Lower lobe of right lung (tissue), 2 donors: ENCODE data around the gene NPW. TPM values are rescaled to one million over a fixed set of nuclear protein-coding genes. Genes with fewer than 3 reads are reported as not detected.
A peak's percentile ranks its signal among the peaks of the same experiment; 100 is the strongest.

ENCODE experiments used
- ATAC-seq, 2 donors: fragments of 200-7000 bp; cut with Tn5 transposase; one replicate each; pipeline ENCODE4 v1.9.1; 2020 to 2022; ENCODE audit warnings: mild to moderate bottlenecking in 2 of 2, moderate library complexity in 2 of 2
- DNase-seq: peaks from one replicate; pipeline ENCODE4 v3.0.0-alpha.2; 2020
- H3K27ac ChIP-seq: fragments of 200-600 bp; one replicate; pipeline ENCODE4 v1.8.0; 2022
- H3K27me3 ChIP-seq: fragments of 200-600 bp; one replicate; pipeline ENCODE4 v1.8.0; 2022; ENCODE audit warnings: low read depth
- H3K36me3 ChIP-seq: fragments of 200-600 bp; one replicate; pipeline ENCODE4 v1.8.0; 2022; ENCODE audit warnings: mild to moderate bottlenecking
- H3K4me1 ChIP-seq: fragments of 200-600 bp; one replicate; pipeline ENCODE4 v1.8.0; 2022
- H3K4me3 ChIP-seq: fragments of 200-600 bp; one replicate; pipeline ENCODE4 v1.8.0; 2022; ENCODE audit warnings: mild to moderate bottlenecking
- H3K9me3 ChIP-seq: fragments of 200-600 bp; one replicate; pipeline ENCODE4 v1.8.0; 2022
- intact Hi-C: fragments of 100-400 bp; cut with DNase I; formaldehyde crosslinking; loops from one replicate; pipeline ENCODE4 v1.11.0; 2022
- total RNA-seq: library from RNA; stranded (reverse); fragmentation: NEBNext Ultra II Directional; extraction: Animal tissue kit (Norgen Biotek cat#: 25700); gene quantifications from one replicate; pipeline ENCODE4 v1.2.1, GENCODE V29; 2021
- TF ChIP-seq, protein P1 (sequence below): fragments of 200-600 bp; IDR thresholded peaks from one replicate; pipeline ENCODE4 v1.8.0; 2022; ENCODE audit warnings: antibody characterized with exemption, mild to moderate bottlenecking
- donor health status: DM: no; HTN: yes; CAD: no; lungs with severe emphysema.

The NPW gene
- total RNA-seq, 1 donor from 2014 or later: not detected

DNA sequence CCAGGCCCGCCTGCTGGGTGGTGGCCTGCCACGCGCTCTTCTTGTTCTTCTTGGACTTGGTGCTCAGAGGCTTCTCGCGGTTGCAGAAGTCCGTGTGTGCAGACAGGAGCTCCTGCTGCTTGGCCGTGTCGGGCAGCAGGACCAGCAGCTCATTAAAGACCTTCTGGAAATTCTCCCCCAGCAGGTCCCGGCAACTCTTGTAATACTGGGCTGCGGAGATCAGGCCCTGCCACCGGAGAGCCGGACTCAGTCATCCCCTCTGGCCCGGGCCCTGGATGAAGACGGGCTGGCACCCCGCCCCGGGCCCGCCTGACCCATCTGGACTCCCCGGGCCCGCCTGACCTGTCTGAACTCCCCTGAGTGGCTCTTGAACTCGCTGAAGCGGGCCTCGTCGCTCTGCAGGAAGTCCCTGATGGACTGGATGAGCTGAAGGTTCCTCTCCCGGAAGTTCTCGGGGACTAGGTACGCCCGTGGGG is 21.2 kb upstream of the NPW start:
- H3K36me3 ChIP-seq: peaks cover 71% of the 10 kb centered on the region
- DNase-seq (peak; percentile 41), ATAC-seq (no peak)
- H3K4me3 ChIP-seq: no peak overlapping the region
- TF ChIP-seq, protein P1, sequence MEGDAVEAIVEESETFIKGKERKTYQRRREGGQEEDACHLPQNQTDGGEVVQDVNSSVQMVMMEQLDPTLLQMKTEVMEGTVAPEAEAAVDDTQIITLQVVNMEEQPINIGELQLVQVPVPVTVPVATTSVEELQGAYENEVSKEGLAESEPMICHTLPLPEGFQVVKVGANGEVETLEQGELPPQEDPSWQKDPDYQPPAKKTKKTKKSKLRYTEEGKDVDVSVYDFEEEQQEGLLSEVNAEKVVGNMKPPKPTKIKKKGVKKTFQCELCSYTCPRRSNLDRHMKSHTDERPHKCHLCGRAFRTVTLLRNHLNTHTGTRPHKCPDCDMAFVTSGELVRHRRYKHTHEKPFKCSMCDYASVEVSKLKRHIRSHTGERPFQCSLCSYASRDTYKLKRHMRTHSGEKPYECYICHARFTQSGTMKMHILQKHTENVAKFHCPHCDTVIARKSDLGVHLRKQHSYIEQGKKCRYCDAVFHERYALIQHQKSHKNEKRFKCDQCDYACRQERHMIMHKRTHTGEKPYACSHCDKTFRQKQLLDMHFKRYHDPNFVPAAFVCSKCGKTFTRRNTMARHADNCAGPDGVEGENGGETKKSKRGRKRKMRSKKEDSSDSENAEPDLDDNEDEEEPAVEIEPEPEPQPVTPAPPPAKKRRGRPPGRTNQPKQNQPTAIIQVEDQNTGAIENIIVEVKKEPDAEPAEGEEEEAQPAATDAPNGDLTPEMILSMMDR: no peak
- H3K27me3 ChIP-seq: no peaks in the 10 kb centered on the region
- peaks cover 15% of the 10 kb centered on the region for H3K4me1 ChIP-seq
- peak overlapping the region; percentile 49 for H3K27ac ChIP-seq
- intact Hi-C loops: no loop called here
- no peaks in the 10 kb centered on the region for H3K9me3 ChIP-seq

DNA sequence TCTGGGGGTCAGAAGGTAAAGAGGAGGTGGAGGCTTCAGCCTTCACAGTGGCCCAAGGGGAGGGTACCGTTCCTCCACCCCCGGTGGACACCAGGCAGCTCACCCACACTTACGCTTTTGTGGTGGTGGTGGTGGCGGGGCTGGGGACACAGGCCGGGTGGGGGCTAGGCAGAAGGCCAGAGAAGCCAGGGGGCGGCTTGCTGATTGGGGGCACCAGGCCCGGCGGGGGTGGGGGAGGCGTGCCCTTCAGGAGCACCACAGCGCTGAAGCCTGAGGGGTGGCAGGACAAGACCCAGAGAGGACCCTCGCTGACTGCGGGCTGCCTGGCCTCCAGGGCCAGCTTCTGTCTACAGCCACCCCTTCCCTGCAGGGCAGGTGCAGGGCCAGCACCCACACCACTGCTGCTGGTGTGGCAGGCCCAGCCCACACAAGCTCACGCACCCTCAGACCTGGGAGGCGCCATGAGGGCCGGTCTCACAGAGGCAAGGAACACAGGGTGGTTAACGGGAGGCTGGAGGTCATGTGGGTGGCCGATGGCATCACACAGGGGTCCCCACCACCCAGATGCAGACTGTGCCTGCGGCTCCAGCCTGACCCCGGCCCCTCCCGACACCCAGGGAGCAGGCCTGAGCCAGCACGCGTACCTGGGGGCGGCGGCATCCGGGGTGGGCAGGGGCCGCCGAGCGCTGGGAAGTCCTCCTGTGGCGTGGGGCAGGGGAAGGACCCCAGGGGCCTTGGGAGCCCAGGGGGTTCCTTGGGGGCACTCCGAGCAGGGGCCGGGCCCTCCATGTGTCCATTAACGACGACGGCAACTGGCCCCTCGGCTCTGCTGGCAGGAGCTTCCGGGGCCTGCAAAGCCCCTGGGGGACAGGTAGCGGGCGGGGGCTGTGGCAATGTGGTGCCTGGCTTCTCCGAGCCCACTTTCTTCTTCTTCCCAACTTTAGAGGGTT is 20.5 kb upstream of the NPW start:
- Histone ChIP-seq H3K27ac (no peak overlapping the region), H3K9me3 (no peaks in the 10 kb centered on the region), H3K36me3 (peaks cover 73% of the 10 kb centered on the region), H3K4me3 (no peak overlapping the region), H3K27me3 (no peaks in the 10 kb centered on the region), H3K4me1 (peaks cover 23% of the 10 kb centered on the region)
- TF ChIP-seq, protein P1: no peak
- no peak for ATAC-seq
- DNase-seq: peak; percentile 43
- intact Hi-C loops: no loop called here

DNA sequence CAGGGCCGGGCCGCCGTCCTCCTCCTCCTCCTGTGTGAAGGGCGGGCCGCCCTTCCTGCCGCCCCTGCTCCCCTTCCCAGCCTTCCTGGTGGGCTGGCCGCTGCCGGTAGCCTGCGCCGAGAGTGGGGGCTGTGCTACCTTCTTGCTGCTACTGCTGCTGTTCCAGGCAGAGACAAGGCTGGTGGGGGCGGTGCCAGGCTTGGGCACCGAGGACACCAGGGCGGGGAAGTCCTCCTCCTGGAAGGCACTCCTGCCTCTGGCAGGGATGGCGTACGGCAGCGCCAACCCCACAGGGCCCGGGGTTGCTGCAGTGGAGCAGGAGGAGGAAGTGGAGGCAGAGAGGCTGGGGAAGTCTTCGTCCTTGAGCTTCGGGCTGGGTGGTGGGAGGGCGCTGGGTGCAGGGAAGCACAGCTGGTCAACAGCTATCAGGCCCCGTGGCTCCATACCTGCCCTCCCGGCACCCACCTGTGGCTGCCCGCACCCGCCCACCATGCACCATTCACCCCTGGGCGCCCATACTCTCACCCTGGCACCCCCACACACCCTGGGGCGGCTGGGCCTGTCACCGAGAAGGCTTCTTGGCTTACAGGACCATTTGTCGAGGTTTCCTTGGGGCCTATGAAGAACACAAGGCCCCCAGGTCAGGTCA is 19.6 kb upstream of the NPW start:
- Histone ChIP-seq H3K4me3 (no peak overlapping the region), H3K9me3 (no peaks in the 10 kb centered on the region), H3K27ac (no peak overlapping the region), H3K4me1 (peaks cover 31% of the 10 kb centered on the region), H3K27me3 (no peaks in the 10 kb centered on the region), H3K36me3 (peaks cover 73% of the 10 kb centered on the region)
- ATAC-seq (no peak), DNase-seq (no peak)
- TF ChIP-seq, protein P1: no peak
- intact Hi-C loops: no loop called here

DNA sequence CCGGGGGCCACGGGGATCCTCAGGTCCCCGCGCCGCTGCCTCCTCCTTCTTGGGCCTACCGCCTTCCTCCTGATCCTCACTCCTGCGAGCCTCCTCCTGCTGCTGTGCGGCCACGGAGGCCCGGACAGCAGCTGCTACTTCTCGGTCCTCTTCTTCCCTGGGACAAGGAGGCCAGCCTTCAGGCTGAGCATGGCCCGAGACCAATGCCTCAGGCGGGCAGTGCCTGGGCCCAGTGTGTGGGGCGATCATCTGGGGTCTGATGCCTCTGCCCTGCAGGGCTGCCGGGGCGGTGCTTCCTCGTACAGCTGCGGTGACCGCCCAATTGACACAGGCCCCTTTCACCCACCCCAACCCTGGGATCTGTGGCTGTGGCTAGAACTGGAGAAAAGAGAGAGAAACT is 18.6 kb upstream of the NPW start:
- no peak for DNase-seq
- no peak overlapping the region for H3K4me3 ChIP-seq
- no peak for ATAC-seq
- intact Hi-C loops: no loop called here
- H3K9me3 ChIP-seq: no peaks in the 10 kb centered on the region
- no peak overlapping the region for H3K27ac ChIP-seq
- H3K27me3 ChIP-seq: no peaks in the 10 kb centered on the region
- H3K4me1 ChIP-seq: peaks cover 42% of the 10 kb centered on the region
- TF ChIP-seq, protein P1: no peak
- H3K36me3 ChIP-seq: peaks cover 73% of the 10 kb centered on the region

DNA sequence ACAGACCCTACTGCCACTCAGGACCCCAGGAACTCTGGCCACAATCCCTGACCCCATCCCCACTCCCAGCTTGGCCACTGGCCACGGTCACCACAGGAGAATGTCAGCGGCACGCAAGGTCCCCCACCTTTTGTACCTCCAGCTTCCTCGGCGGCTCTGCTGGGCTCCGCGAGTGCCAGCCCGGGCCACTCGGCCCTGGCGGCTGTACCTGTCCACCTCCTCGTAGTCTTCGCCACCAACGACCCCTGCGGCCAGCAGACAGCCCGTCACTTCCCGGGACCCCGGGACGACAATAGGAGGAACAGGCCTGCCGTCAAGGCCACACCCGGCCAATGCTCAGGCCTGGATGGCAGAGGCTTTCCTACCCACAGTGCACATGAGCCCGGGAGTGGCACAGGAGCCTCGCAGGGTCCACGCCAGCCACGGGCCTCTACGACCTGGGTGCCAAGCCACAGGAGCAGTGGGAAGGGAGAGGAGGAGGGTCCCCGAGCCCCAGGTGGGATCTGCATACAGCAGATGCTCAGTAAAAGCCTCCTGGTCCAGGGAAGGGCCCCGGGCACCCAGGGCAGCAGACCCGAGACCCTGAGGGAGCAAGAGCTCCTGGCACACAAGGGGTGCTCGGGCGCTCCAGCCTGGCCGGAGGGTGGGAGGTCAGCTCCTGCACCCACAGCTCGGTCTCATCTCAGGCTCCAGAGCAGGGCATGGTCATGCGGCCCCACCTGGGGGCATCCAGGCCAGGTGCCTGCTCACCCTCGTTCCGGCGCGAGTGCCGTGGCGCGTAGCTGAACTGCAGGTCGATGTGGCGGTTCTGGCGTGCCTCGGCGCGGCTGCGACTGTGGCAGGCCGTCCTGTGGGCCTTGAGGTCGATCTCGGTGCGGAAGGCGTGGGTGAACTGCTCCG is 17.9 kb upstream of the NPW start:
- Histone ChIP-seq H3K36me3 (peaks cover 69% of the 10 kb centered on the region), H3K4me1 (peaks cover 45% of the 10 kb centered on the region), H3K9me3 (no peaks in the 10 kb centered on the region), H3K27ac (no peak overlapping the region), H3K4me3 (no peak overlapping the region), H3K27me3 (no peaks in the 10 kb centered on the region)
- DNase-seq: no peak
- no peak for ATAC-seq
- TF ChIP-seq, protein P1: no peak
- intact Hi-C loops: no loop called here
